Hematopoietic multipotent progenitor cell treated with erythropoietin and hydrocortisone succinate and interleukin-3 and kit ligand, for 4 days (in vitro differentiated cells): ENCODE measurements around the gene SUPT4H1.
A peak's percentile ranks its signal among the peaks of the same experiment; 100 is the strongest.

ENCODE experiments used
- DNase-seq: peaks from one replicate; pipeline ENCODE4 v3.0.0-alpha.2; 2015

SUPT4H1 gene

DNA sequence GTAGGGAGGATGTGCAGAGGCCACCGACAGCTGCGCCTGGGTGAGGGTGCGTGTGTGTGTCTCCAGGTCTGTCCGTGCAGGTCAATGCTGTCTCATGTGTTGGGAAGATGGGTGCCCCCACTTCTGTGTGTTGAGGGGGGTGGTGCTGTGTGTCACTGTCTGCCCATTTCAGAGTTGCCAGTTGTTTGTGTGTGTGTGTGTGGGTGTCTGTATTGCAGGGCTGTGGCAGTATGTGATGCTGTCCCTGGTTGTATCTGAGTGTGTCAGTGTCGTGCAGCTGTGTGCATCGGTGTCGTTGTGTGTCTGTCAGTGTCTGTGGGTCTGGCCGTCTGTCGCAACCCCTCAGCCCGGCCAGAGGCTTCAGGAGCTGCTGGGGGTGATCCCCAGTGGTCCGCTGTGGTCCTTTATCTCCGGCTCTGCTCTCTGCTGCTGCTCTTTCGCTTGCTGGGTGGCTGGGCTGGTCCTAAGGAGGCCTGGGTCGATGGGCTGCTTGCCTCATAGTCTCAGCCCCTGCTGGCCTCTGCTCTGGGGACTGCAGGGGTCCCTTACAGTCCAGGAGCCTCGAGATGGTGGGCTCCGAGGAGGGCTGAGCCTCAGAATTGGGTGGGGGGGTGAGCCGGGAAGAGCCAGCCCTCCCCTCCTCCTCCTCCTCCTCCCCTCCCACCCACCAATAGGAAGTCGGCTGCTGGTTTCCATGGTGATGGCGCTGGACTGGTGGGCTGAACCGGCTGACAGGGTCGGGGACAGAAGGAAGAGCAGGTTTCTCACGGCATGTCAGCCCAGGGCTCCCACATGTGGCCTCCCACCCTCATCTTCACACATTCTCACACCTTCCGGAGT is 23.6 kb downstream of the SUPT4H1 start, which contains the start of gene TSPOAP1:
Gene TSPOAP1, minus strand, starts transcription at position 601 of the 840 bp plus-strand sequence. CDS start 875 bp downstream, outside the sequence.
- DNase-seq, result peak; percentile 98

DNA sequence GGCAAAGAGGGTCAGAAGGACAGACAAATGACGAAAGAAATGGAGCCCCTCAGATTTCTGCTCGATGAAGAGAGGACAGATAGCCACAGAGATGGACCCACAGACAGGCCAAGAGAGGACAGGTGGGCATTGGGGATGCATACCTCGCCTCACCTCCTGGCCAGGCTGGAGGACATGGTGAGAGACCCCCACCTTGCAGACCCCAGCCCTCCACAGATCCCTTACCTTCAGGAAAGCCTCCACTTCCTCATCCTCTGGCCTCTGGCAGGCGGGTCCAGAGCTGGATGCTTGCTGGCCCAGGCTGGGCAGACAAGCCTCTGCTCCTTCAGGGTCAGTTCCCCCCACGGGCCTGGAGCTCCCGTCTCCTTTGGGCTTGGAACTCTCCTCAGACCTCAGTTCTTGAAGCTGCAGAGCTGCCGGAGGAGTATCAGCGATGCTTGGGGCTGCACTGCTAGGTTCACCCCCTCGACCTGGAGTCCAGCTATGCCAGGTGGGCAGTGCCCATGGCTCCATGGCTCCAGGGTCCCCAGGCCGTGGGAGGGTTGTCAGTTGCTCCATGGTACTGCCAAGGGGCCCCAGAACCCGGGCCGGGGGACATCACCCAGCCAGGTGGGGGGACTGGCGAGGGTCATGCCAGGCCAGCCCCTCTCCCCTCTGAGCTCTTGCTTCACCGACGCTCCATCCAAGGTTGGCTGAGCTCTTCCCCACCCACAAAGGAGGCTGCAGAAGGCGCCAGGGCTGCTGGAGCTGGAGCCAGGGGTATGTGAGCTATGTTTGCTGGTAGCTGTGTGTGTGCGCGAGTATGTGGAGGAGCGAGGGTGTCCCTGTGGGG is 24.4 kb downstream of the SUPT4H1 start:
- peak; percentile 70 for DNase-seq

DNA sequence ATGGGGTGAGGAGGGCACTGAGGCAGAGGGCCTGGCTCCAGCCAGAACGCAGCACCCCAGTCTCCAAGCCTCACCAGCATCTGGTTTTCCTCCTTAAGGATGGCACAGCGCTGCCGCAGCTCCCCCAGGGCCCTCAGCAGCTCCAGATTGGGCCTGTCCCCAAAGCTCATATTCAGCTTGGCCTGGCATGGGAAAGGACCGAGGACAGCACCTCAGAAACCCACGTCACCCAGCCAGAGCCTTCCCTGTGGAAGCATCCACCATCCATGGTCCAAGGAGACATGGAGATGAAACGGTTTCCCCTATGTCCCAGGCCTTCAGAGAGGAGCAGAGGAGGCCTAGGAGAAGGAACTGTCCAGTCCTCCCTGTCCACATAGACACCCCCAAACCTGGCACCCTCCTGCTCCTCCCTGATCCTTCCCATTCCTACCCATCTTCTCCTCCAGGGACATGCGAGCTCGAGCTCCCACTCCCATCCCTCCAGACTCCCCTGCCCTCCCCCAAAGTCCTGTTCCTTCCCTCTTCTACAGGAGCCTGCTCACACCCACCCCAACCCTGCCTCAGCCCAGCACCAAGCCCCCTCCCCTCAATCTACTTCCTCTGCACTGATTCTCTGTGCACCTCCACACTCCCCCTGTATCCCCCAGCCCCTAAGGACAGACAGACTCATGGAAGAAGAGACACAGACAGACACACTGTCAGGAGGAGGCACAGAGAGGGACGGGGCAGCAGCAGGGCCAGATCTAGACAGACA is 25.2 kb downstream of the SUPT4H1 start:
- peak; percentile 51 for DNase-seq

DNA sequence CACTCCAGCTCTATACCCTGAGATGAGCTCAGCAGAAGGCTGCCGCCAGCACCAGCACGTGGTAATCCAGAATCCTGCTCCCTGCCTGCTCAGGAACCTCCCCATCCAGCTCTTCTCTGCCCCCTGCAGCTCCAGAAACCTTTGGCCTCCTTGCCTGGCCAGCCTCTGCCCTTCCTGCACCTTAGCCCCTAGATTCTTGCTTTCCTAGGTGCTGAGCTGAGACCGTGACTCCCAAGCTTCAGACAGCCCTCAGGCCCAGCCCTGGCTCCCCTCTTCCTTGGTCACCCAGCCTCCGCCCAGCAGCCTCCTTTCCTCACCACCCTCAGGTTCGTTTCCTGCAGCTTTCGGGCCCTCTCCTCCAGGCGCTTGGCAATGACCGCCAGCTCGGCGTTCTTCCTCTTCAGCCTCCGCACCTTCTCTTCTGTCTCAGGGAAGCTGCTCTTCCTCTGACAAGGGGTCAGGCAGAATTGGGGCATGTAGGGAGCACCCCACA is 26.0 kb downstream of the SUPT4H1 start:
- DNase-seq, result peak; percentile 59

DNA sequence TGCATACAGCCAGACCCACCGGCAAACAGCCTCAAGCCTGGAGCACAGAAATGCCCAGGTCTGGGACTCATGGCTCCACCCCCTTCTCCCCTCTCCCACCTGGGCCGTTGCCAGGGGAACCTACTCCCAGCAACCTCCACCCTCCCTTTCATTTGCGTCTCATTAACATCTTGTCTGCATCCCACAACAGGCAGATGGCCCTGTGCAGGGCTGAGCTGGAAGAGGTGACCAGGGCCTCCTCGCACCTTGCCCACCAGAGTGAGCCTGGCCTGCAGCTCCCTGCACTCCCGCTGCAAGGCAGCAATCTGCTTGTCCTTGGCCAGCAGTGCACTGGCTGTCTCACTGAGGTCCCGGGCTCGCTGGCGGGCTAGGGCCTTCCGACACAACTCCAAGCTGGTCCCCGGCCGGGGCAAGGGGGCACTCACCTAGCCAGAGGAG is 26.7 kb downstream of the SUPT4H1 start:
- DNase-seq, result peak; percentile 43

DNA sequence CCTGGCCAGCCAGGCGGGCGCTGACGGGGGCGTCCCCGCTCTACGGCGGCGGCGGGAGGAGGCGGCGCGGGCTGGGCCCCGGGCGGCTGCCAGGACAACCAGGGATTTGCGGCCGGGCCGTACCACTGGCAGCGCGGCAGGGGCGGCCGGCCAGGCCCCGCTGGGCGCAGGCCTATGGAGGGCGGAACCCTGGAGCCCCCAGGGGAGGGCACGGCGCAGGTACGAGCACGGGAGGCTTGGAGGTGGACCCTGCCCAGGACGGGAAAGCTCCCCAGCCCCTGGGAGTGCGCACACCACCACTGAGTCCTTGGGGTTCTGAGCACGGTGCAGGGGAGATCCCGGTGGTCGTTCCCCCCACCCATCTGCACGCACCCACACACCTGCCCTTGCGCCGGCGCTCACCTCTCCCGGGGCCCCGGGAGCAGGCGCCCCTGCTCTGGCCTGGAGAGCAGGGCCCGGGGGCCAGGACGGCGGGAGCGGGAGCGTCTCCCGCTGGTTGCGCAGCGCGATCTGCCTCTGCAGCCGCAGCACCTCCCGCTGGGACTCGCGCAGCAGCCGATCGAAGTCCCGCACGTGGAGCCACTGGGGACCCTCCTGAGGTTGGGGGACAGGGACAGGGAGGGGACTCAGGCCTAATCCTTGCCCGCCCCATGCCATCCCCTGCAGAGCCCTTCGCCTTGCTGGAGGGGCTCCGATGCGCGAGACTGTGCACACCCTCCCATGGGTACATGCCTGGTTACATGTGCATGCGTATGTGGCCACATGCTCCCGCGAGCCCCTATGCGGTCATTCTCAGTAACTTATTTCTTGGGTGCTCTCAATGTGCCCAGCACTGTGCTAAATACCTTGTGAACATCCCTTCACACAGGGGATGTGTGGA is 27.4 kb downstream of the SUPT4H1 start:
- DNase-seq, result peak; percentile 71

DNA sequence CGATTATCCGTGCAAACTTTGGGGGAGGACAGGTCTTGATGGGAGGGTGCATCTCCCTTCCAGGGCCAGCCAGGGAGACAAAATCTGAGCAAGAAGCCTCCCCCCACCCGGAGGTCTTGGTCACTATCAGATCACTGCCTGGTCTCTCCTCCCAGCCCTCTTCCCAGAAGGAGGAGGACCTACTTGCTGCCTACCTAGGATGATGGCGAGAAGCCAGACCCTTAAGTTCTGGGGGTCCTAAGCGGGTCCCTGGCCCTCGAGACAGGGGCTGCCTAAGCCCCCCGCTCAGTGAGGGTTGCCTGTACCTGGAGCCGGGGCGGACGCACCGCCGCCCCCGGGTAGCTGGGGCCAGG is 28.0 kb downstream of the SUPT4H1 start:
- no peak for DNase-seq

DNA sequence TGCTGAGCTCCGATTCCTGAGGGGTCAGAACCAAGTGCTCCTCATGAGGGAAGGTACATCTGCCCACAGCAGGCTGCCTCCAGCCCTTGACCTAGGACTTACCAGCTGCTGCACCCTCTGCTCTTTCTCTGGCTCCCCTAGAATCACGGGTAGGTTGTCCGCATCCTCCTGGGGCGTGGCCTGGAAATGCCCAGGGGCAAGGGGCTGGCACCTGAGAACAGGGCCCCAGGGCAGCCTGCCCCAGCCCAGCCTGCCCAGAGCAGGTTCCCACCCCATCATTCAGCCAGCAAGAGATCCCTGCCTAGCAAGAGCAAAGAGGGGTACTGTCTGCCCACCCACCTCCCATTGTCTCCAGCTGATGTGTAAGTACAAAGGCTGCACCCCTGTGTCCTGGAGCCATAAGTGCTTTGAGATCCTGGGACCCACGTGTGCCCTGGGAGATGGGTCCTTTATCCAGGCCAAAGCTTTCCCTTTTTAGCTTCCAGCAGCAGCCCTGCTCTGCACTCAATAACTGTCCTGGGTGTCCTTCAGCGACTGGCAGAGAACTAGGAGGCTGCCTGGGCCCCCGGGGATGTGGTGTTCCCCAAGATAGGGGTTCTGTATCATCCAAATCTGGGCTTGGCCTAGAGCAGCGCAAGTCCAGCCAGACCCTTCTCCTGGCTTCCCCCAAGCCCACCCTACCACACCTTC is 28.5 kb downstream of the SUPT4H1 start:
- no peak for DNase-seq

DNA sequence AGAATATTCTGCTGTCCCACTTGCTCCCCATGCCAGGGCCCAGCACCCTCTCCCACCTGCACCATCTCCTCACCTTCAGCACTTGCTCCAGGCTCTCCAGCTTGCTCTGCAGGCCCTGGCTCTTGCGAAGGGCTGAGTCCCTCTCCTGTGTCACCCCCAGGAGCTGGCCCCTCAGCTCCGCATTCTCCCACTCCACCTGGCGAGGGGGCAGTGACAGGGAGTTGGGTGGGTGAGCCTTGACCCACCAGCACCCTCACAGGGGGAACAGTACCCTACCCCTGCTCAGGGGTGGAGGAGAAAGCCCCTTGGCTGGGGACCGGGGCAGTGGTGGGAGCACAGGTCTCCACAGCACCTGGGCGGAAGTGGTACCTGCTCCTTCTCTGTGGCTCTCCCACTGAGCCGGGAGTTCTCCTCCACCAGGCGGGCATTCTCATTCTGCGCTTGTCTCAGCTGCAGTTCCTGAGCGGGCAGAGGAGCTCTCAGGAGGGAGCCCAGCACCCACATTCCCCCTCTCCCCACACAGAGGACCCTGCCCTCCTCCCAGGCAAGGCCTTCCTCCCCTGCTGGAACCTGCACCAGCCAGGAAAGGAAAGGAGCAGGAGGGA is 29.3 kb downstream of the SUPT4H1 start:
- no peak for DNase-seq

DNA sequence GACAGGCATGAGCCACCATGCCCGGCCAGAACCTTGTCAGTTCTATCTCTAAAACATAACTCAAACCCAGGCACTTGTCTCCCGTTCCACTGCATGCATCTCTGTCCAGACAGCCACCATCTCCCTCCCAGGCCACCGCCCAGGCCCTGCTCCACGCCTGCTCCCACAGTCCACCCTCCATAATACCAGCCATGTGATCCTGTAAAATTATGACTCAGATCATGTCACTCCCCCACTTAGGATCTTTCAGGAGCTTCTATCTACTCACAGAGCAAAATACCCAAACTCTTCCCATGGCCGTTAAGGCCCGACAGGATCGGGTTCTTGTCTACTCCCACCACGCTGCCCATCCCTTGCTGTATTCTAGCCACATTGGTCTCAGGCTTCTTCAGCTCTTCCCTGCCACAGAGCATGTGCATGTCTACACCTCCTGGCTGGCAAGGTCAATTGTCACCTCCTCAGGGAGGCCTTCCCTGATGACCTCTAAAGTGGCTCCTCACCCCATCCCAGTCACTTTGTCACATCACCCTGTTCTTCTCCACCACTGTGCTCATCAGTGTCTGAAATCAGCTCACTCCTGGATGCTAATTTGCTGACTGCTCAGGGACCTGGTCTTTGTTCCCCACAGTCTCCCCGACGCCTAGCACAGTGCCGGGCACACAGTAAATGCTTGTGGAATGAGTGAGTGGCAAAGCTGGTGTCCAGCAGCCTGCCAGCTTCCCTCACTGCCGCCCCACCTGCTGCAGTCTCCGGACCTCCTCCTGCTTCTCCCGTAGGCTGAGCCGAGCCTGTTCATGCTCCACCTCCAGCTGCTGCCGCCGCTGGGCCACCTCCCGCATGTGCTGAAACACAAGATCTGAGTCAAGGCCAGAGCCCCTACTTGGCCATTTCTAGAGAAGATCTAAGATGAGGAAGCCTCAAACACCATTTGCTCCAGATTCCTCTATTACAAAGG is 30.2 kb downstream of the SUPT4H1 start:
- no peak for DNase-seq

DNA sequence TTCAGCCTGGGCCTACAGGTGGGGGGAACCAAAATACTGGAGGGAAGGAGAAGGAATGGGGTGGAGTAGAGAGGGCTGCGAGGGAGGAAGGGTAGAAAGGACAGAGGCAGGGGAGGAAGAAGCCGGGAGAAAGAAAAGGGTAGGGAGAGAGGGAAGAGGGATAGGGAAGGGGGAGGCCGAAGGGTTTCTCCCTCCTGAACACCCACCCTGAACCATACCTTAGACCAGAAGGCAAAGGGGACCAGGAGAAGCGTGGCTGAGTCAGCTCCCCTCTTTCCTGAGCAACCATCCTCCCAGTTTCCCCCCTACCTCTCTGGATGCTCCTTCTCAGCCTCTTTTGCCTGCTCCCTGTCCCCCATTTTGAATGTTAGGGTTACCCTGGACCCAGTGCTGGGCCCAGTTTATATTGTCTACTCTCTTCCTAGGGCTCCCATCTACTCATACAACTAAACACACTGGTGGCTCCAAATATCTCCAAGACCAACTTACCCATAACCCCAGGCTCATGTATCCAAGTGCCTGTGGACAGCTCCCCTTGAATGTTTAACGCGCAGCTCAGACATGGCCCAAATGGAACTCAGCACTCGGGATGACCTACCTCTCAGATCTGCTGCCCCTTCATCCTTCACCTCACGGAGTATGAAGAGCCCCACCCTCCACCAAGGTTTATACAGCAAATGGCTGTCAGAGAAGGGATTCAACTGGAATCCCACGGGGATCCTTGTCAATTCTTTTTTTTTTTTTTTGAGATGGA is 31.3 kb downstream of the SUPT4H1 start:
- no peak for DNase-seq

DNA sequence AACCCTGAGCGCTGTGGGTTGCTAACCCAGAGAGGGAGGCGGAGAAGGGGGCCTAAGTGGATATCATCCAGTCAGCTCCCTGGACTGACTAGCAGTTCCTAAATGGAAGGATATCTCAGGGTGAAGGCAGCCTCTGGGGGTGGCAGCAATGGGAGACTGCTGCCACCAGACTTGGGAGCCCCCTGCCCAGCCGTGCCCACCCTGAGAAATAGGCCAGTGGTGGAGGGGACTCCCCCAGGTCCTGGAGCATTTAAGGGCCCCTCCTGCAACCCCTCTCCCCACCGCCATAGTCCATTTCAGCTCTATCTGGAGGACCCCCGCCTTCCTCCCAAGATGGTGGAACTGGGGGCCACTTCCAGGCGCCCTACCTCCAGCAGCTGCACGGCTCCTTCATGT is 31.8 kb downstream of the SUPT4H1 start:
- DNase-seq, result no peak

DNA sequence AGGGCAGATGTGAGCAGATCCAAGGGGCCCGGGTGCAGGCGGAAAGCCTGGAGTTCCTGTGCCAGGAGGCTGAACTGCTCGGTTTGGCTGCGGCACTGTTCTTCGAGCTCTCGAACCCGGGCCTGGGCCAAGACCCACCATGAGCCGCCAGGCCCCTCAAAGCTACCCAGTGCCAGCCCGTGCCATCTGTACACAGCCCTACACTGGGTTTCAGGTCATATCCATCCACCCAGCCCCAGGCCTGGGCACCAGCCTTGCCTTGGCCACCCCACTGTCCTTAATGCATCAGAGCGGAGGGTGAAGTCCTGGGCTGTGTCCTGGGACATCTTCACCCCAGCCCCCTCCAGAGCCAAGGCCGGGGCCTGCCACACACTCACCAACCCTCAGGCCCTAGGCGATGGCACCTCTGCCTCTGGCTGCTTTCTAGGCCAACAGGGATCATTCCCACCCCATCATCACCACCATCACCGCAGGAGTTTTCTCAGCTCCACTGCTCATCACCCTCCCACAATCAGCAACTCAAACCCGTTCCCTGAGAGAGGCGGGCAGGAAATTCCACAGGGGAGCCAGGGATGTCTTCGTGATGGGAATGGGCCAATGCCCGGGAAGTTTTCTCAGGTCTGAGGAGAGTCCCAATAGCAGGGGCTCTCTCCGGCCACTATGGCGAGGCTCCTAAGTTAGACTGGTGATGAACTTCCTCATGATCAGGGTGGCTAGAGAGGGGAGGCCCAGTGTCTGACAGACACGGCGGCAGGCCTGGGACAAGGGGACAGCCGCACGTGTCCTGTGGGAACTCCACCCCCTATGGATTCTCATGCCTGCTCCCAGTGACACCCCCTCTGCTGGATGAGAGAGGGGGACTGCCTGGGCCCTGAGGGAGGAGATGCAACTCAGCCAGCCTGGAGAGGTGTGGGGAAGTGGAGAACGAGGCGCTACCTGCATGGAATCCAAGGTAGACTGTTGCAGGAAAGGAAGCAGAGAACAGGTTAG is 32.5 kb downstream of the SUPT4H1 start:
- DNase-seq, result no peak

DNA sequence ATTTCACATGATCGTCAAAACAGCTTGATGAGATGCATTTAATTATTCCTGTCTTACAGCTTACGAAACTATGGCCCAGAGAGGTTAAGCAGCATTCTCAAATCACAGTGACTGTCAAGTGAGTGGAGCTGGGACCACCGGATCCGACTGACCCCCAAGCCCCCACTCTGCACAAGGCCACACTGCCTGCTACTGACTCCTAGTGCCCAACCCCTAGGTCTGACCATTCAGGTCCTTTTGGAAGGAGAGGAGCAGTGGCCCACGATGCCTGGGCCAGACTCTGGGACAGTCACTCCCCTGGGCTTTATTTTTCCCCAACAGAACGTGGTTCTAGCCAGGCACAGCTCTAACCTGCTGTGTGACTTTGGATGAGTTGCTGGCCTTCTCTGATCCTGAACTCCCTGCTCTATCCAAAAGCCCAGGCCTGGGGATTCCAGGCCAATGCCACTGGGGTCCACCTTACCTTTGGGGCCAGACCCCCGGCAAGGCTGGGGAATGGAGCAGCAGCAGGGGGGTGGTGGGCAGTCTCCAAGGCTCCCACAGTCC is 33.3 kb downstream of the SUPT4H1 start:
- DNase-seq, result no peak

DNA sequence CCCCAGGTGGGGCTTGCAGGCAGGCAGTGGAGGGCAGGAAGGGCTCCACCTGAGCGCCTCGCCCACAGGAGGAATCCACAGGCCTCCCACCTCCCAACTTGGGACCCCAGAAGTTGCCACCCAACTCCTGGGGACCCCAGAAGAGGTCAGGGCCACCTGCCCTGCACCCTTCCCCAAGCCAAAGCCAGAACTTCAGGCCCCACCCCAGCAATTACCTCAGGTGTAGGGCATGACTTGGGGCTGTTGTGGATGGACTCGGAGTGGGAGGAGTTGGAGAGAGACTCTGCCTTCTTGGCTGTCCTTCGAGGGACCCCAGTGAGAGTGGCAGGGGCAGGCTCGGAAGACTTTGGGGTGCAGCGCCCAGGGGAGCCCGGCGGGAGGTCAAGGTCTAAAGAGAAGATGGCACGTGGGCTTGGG is 33.9 kb downstream of the SUPT4H1 start:
- DNase-seq, result no peak

DNA sequence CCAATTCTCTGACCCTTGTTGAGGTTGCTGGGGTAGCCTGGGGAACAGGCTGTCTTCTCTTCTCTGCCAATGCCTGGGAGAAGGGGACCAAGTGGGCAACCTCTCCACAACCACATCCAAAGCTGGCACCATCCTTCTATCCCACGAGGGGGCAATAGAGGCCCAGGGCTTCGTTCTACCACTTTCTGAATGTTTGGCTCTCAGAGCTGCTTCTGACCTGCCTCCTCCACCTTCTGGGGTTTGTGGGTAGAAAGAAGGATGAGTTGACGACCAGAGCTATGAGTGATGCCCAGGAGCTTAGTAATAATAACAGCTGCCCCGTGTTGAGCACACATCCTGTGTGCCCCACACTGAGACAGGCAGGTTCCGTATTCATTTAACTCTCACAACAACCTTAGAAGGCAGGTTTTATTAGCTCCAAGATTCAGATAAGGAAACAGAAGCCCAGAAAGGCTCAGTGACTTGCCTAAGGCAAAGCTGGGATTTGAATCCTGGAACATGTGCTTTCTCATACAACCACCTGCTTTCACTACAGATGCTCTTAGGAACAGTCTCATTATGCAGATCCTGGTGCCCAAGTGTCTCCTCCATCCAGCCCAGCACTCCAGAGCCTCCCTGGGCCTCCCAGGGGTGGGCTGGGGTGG is 34.5 kb downstream of the SUPT4H1 start:
- DNase-seq, result peak; percentile 90
